Measurements from ENCODE around the gene HDAC8.

GRCh38 chrX:72313707-72314641, 258.7 kb downstream of the HDAC8 start:
- TF ChIP-seq CHD4 (IDR thresholded peaks at IDR 0.05; ENCODE audit: borderline replicate concordance) (no peak), NPAS2 (CRISPR knock-in tag; IDR thresholded peaks at IDR 0.05; ENCODE audit: borderline replicate concordance) (no peak), CTCF (IDR thresholded peaks at IDR 0.05) (no peak), JUNB (IDR thresholded peaks at IDR 0.05) (no peak), SMC3 (IDR thresholded peaks at IDR 0.05) (no peak)

Data from A549 (cell line).